Neuron (in vitro differentiated cells): Measurements from ENCODE around the gene PLAC8.
A peak's percentile ranks its signal among the peaks of the same experiment; 100 is the strongest.
"Not testable (repeated sequence)": the region's sequence is repeated elsewhere in the genome, so short reads cannot be mapped to it uniquely, and the experiment has no call there.

Source experiments
- H2AFZ ChIP-seq: one replicate; pipeline ENCODE4 v1.6.1; 2013; ENCODE audit warnings: low read depth, mild to moderate bottlenecking, inconsistent platforms, low read length, moderate library complexity
- H3K27me3 ChIP-seq: one replicate; pipeline ENCODE4 v1.6.1; 2013; ENCODE audit warnings: low read length; ENCODE audit not compliant: insufficient read depth
- H3K36me3 ChIP-seq: one replicate; pipeline ENCODE4 v1.6.1; 2013; ENCODE audit warnings: low read length; ENCODE audit not compliant: insufficient read depth
- H3K4me1 ChIP-seq: one replicate; pipeline ENCODE4 v1.6.1; 2013; ENCODE audit warnings: low read length; ENCODE audit not compliant: insufficient read depth
- H3K4me3 ChIP-seq: 2 replicates; pipeline ENCODE4 v1.5.1; 2013; ENCODE audit warnings: mild to moderate bottlenecking, low read length, moderate library complexity
- H3K9me3 ChIP-seq: one replicate; pipeline ENCODE4 v1.6.1; 2013; ENCODE audit warnings: low read length

PLAC8 gene

DNA sequence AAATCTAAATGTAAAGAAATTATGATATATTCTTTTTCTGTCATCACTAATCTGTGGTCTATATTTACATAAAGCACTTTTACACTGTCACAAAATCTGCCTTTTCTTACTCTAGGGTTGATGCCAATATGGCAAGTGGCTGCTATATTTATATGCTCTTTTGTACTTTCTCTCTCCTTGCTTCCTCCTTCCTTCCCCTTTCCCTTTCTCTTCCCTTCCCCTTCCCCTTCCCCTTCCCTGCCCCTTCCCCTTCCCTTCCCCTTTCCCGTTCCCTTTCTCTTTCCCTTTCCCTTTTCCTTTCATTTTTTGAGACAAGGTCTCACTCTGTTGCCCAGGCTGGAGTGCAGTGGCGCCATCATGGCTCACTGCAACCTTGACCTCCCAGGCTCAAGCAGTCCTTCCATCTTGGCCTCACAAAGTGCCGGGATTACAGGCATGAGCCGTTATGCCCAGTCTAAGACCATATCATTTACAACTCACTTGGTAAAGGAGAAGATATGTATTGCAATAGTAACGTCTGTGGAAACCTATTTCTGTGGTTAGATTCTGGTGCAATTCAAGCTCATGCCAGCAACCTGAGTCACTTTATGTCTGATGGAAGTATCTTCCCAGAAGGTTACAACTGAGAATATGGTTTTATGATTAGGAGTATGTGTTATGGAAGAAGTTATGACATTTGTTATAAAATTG is 13.9 kb upstream of the PLAC8 start:
- no peak overlapping the region for H2AFZ ChIP-seq
- peaks cover 2% of the 10 kb centered on the region for H3K27me3 ChIP-seq
- no peaks in the 10 kb centered on the region for H3K36me3 ChIP-seq
- peaks cover 2% of the 10 kb centered on the region for H3K9me3 ChIP-seq
- H3K4me1 ChIP-seq, result no peaks in the 10 kb centered on the region
- H3K4me3 ChIP-seq, result no peak overlapping the region

DNA sequence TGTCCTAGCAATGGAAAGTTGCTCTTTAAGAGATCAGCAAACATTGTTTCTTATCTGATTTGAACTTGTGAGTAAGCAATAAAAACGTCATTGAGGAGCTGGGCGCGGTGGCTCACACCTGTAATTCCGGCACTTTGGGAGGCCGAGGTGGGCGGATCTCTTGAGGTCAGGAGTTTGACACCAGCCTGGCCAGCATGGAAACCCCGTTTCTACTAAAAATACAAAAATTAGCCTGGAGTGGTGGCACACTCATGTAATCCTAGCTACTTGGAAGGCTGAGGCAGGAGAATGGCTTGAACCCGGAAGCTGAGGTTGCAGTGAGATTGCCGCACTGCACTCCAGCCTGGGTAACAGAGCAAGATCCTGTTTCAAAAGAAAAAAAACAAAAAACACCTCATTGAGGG is 11.2 kb upstream of the PLAC8 start:
- no peak overlapping the region for H3K4me3 ChIP-seq
- no peaks in the 10 kb centered on the region for H3K27me3 ChIP-seq
- H2AFZ ChIP-seq, result no peak overlapping the region
- no peaks in the 10 kb centered on the region for H3K36me3 ChIP-seq
- H3K4me1 ChIP-seq, result no peaks in the 10 kb centered on the region
- peaks cover 2% of the 10 kb centered on the region for H3K9me3 ChIP-seq

DNA sequence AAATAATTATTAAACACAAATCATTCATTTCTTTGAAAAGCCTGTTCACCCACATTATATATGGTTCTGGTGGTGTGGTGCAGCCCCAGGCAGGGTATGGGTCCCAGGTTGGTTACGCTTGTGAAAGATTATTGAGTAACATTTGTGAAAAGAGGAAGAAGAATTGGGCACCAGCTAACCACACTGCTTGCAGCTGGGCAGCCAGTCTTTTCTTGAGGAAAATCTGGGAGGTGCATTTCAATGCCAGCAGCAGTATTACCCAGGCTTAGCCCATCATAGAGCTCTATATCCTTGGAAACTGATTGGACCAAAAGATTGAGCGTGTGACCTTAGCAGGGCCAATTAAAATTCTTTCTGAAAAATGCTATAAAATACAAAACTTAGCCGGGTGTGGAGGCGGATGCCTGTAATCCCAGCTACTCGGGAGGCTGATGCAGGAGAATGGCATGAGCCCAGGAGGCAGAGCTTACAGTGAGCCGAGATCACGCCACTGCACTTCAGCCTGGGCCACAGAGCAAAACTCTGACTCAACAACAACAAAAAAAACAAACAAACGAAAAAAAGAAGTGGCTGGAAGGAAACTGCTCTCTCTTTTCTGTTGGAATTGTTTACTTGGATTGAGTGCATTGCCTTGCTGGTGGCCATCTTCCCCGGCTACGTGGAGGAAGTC is 9.7 kb upstream of the PLAC8 start:
- Histone ChIP-seq H3K27me3 (no peaks in the 10 kb centered on the region), H3K36me3 (no peaks in the 10 kb centered on the region), H3K4me3 (no peak overlapping the region), H3K4me1 (no peaks in the 10 kb centered on the region), H3K9me3 (peaks cover 2% of the 10 kb centered on the region), H2AFZ (no peak overlapping the region)

DNA sequence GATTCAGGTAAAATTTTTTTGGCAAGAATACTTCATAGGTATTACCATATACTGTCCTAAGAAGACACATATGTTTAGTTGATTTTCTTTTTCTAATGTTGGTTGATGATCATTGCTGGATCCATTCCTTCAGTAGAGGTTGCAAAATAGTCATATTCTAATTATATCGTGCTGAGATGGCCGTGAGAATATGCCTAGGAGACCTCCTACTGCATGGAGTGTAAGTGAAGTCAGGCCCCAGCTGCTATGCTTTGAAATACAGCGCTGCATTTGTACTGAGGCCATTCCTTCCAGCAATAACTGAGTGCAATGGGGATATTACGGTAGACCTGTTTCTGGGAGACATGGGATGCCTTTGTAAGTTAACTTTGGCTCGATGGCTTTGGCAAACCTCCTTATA is 6.7 kb upstream of the PLAC8 start:
- peaks cover 4% of the 10 kb centered on the region for H3K27me3 ChIP-seq

GRCh38 chr4:83118869-83119268 is 4.3 kb upstream of the PLAC8 start:
- Histone ChIP-seq H3K4me1 (peaks cover 3% of the 10 kb centered on the region), H3K4me3 (no peak overlapping the region), H3K9me3 (no peaks in the 10 kb centered on the region)

More for the DNA sequence above, 6.7 kb upstream of the PLAC8 start:
- Histone ChIP-seq H3K36me3 (no peaks in the 10 kb centered on the region), H3K4me1 (no peaks in the 10 kb centered on the region), H2AFZ (no peak overlapping the region), H3K9me3 (peaks cover 2% of the 10 kb centered on the region), H3K4me3 (no peak overlapping the region)

DNA sequence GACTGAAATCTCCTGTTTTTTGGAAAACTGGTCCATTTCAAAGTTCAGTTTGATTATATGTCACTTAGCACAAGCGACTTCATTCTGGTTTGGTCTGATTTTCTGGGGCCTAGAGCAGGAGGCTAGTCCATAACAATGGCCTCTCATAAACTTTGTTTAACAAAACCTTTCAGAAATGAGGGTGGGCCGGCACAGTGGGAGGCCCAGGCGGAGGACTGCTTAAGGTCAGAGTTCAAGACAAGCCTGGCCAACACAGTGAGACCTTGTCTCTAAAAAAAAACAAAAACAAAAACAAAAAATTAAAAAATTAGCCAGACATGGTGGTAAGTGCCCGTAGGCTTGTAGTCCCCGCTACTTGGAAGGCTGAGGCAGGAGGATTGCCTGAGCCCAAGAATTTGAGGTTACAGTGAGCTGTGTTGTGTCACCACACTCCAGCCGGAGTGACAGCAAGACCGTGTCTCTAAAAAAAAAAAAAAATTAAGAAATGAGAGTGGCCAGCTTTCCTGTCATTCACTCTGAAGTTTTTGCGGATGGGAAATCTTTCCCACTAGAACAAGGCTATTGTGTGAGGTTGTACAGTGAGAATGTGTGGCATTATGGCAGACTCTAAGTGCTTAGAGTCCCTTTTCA is 1.2 kb upstream of the PLAC8 start:
- Histone ChIP-seq H3K27me3 (peaks cover 4% of the 10 kb centered on the region), H3K36me3 (no peaks in the 10 kb centered on the region), H3K4me1 (peaks cover 3% of the 10 kb centered on the region), H3K4me3 (no peak overlapping the region), H3K9me3 (no peaks in the 10 kb centered on the region), H2AFZ (peak overlapping the region; percentile 27)

More at GRCh38 chr4:83118869-83119268, 4.3 kb upstream of the PLAC8 start:
- no peak overlapping the region for H2AFZ ChIP-seq
- peaks cover 4% of the 10 kb centered on the region for H3K27me3 ChIP-seq
- no peaks in the 10 kb centered on the region for H3K36me3 ChIP-seq

GRCh38 chr4:83115000-83115399 is 471 bp upstream of the PLAC8 start:
- no peaks in the 10 kb centered on the region for H3K36me3 ChIP-seq
- peaks cover 10% of the 10 kb centered on the region for H3K27me3 ChIP-seq
- no peak overlapping the region for H2AFZ ChIP-seq
- no peaks in the 10 kb centered on the region for H3K9me3 ChIP-seq
- peaks cover 7% of the 10 kb centered on the region for H3K4me1 ChIP-seq
- no peak overlapping the region for H3K4me3 ChIP-seq

- Histone ChIP-seq H3K36me3 (no peaks in the 10 kb centered on the region), H3K27me3 (peaks cover 22% of the 10 kb centered on the region), H3K4me1 (peaks cover 7% of the 10 kb centered on the region), H2AFZ (no peak overlapping the region), H3K9me3 (no peaks in the 10 kb centered on the region), H3K4me3 (no peak overlapping the region)
These were observed 1.1 kb downstream of the PLAC8 start for GRCh38 chr4:83113429-83113786.

GRCh38 chr4:83112678-83113428 is 1.7 kb downstream of the PLAC8 start:
- Histone ChIP-seq H2AFZ (no peak overlapping the region), H3K27me3 (peaks cover 26% of the 10 kb centered on the region), H3K4me1 (peaks cover 7% of the 10 kb centered on the region)

DNA sequence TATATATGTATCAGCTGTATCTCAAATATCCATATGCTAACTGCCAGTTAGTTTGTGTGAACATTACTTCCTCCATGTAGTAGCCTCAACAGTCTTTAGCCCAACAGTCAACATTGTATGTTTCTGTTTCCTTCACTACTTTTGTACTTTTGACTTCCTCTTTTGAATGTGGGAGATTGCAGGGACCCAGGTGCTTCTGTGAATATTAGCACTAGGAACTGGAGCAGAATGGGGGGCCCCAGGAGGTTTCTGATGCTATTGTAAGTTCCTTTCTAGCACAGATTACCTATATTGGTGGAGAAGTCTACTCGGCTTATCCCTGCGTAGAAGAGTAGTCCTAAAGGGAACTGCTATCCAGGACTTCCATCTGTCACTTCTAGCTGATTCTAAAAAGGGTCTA is 2.3 kb downstream of the PLAC8 start:
- no peaks in the 10 kb centered on the region for H3K9me3 ChIP-seq
- no peak overlapping the region for H2AFZ ChIP-seq
- H3K4me1 ChIP-seq, result peaks cover 7% of the 10 kb centered on the region
- H3K27me3 ChIP-seq, result peaks cover 26% of the 10 kb centered on the region
- H3K4me3 ChIP-seq, result no peak overlapping the region
- H3K36me3 ChIP-seq, result no peaks in the 10 kb centered on the region

More at GRCh38 chr4:83112678-83113428, 1.7 kb downstream of the PLAC8 start:
- Histone ChIP-seq H3K36me3 (no peaks in the 10 kb centered on the region), H3K4me3 (no peak overlapping the region), H3K9me3 (no peaks in the 10 kb centered on the region)

GRCh38 chr4:83111751-83112141 is 2.8 kb downstream of the PLAC8 start:
- not testable (repeated sequence) for H3K4me3 ChIP-seq, H3K4me1 ChIP-seq, H2AFZ ChIP-seq, H3K9me3 ChIP-seq, H3K36me3 ChIP-seq
- H3K27me3 ChIP-seq, result peaks cover 26% of the 10 kb centered on the region

DNA sequence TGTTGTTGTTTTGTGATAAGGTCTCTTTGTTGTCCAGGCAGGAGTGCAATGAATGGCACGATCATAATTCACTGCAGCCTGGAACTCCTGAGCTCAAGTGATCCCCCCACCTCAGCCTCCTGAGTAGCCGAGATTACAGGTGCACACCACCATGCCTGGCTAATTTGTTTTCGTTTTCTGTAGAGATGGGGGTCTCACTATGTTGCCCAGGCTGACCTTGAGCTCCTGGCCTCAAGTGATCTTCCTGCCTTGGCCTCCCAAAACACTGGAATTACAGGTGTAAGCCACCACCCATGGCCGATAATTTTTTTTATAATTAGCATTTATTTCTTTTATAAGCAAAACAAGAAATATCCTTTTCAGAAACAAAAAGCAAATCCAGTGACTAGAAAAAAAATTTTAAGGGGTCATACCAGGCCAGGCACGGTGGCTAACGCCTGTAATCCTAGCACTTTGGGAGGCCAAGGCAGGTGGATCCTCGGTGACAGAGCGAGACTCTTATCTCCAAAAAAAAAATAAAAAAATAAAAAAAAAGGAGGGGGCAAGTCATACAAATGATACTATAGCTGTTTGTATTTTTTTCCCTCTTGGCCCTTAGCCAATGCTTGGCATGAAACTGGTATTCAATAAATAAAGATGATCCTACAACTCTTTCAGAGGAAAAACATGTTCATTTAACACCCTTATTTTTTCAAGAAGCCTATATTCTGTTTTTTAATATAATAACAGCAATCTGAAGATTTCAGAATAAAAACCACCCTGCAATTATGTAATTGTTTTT is 3.4 kb downstream of the PLAC8 start:
- H3K27me3 ChIP-seq, result peaks cover 26% of the 10 kb centered on the region
- peaks cover 7% of the 10 kb centered on the region for H3K4me1 ChIP-seq
- no peak overlapping the region for H3K4me3 ChIP-seq
- H2AFZ ChIP-seq, result no peak overlapping the region
- H3K36me3 ChIP-seq, result no peaks in the 10 kb centered on the region
- H3K9me3 ChIP-seq, result no peaks in the 10 kb centered on the region
